ENCODE results near the gene ATP6V0D1.

Gene ATP6V0D1

DNA sequence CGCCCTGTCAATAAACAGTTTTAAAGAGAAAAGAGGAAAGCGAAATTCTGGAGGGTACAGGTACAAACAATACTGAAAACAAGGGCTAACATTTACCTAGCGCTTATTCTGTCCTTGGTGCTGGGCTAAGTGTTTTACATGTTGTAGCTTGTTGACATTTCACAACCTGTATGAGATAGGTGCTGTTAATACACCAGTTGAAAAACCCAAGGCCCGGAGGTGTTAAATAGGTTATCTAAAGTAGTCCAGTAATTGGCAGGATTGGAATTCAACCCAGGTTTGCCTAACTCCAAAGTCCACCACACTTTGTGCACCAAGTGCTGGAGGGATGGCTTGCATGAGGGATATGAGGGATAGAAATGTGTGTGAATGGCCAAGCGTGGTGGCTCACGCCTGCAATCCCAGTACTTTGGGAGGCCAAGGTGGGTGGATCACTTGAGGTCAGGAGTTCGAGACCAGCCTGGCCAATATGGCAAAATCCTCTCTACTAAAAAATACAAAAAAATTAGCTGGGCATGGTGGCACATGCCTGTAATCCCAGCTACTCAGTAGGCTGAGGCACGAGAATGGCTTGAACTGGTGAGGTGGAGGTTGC, 2.9 kb downstream of the ATP6V0D1 start:
- ChIA-PET CTCF (interaction anchor here (1.0 to 26.6 kb wide), 5 partner anchors 12 to 50 kb away, joined by 3 to 661 read pairs (median 66); no protein-coding TSS in a partner anchor), POLR2A (no interaction called here)
- TF ChIP-seq, protein P1, sequence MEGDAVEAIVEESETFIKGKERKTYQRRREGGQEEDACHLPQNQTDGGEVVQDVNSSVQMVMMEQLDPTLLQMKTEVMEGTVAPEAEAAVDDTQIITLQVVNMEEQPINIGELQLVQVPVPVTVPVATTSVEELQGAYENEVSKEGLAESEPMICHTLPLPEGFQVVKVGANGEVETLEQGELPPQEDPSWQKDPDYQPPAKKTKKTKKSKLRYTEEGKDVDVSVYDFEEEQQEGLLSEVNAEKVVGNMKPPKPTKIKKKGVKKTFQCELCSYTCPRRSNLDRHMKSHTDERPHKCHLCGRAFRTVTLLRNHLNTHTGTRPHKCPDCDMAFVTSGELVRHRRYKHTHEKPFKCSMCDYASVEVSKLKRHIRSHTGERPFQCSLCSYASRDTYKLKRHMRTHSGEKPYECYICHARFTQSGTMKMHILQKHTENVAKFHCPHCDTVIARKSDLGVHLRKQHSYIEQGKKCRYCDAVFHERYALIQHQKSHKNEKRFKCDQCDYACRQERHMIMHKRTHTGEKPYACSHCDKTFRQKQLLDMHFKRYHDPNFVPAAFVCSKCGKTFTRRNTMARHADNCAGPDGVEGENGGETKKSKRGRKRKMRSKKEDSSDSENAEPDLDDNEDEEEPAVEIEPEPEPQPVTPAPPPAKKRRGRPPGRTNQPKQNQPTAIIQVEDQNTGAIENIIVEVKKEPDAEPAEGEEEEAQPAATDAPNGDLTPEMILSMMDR (IDR thresholded peaks at IDR 0.05; ENCODE audit: insufficient read depth, low read length, missing control alignments), result no peak
- no peak for DNase-seq (ENCODE audit: low read depth, low spot score)
- H3K4me3 ChIP-seq (ENCODE audit: low read depth, low read length), result no peak overlapping the region

DNA sequence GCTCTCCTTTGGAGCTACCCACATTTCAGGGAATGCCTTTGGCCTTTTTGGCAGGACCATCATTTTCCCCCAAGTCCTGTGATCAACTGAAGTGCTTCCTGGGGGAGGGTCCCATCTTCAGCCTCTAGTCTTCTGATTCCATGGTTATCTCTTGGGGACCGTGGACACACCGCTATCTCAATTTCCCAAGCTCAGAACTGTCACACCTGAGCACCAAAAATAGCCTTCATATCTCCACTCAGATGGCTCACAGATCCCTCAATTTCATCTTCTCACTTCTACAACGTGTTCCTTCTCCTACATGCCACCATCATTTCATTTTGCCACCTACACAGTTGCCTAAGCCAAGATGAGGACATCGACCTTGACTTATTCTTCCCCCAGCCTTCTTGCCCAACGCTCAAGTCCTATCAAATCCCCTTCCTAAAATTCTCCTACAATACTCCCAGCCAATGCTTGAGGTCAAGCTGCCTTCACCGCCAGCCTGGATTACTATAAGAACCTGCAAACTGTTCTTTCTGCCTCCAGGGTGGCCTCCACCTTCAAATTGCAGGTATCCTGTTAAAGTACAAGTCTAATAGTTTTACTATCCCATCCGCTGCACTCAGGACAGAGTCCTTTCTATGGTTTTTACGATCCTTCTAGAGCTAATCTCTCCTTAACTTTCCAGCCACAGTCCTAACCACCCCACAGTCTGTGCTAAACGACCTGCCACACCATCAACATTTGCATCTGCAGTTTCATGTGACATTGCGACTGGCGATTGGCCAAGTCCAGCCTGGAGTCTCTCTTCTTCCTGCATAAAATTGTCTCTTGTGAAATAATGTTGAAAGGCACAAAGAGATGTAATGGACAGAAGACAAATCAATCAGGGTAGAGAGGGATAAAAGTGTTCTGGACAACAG, 6.2 kb downstream of the ATP6V0D1 start:
- DNase-seq (ENCODE audit: low read depth, low spot score), result no peak
- POLR2A ChIA-PET, result no interaction called here
- CTCF ChIA-PET, result interaction anchor here (1.2 to 3.3 kb wide), 8 partner anchors 9 to 318 kb away, joined by 3 to 23 read pairs (median 6); no protein-coding TSS in a partner anchor
- no peak overlapping the region for H3K4me3 ChIP-seq (ENCODE audit: low read depth, low read length)
- TF ChIP-seq, protein P1 (IDR thresholded peaks at IDR 0.05; ENCODE audit: insufficient read depth, low read length, missing control alignments), result no peak

DNA sequence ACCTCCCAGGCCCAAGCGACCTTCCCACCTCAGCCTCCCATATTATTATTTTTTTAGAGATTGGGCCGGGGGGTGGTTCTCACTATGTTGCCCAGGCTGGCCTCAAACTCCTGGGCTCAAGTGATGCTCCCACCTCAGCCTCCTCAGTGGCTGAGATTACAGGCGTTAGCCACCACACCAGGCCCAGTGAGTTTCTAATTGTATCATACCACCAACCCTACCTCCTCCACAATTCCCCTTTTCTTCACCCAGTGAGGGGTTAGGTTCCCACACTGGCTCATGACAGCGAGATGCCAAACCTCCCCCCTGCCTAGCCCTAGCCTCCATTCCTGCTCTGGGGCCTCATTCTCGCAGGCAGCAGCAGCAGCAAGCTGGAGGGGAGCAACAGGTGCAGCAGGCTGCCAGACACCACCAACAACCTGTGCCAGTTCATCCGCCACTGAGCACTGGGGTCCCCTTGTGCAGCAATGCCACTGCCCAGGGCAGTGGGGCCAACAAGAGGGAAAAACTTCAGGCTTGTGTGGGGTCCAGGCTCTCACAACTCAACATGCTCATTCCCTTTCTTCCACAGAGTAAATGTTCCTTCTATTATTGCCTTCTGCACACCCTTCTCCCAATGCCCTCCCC, 9.1 kb downstream of the ATP6V0D1 start:
- POLR2A ChIA-PET, result no interaction called here

DNA sequence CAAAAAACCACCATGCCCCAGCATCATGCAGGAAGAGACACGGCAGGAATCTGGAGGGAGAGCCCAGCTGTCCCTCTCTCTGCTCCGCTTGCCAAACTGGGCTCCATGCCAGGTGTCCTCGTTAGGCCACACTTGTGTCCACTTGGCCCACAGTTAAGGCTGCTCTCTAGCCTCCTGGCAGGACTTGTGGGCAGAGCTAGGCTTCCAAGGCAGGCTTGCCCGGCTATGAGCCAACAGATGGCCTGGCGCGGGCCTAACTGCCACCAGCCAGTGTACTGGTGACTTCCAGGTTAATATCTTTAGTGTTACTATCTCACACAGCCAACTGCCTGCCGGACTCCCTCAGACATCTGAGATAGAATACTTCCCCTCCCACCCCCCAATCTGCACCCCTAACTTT, 10.6 kb downstream of the ATP6V0D1 start:
- ChIA-PET POLR2A (no interaction called here), CTCF (interaction anchor here (1.0 to 2.8 kb wide), 5 partner anchors 8 to 44 kb away, joined by 3 to 17 read pairs (median 4); partner anchors contain the start of gene ATP6V0D1)

More for the DNA sequence above, 9.1 kb downstream of the ATP6V0D1 start:
- CTCF ChIA-PET, result interaction anchor here (0.9 to 2.8 kb wide), 5 partner anchors 9 to 211 kb away, joined by 3 to 17 read pairs (median 4); partner anchors contain the start of gene ATP6V0D1
- H3K4me3 ChIP-seq (ENCODE audit: low read depth, low read length), result no peak overlapping the region
- DNase-seq (ENCODE audit: low read depth, low spot score), result no peak
- TF ChIP-seq, protein P1 (IDR thresholded peaks at IDR 0.05; ENCODE audit: insufficient read depth, low read length, missing control alignments), result no peak

DNA sequence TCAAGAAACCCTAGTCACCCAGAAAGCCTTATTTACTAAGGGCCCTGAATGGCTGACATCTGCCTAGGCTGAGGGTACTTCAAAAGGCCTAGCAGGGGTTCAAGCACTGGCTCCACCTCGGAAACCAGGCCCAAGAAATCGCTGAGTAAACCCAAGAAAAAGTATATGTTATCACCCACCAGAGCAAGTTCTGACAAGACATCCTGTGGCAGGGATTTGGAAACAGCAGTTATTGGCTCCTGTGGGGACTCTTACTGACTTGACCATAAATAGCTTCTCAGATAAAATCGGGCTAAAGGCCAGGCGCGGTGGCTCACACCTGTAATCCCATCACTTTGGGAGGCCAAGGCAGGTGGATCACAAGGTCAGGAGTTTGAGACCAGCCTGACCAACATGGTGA, 12.2 kb downstream of the ATP6V0D1 start:
- POLR2A ChIA-PET, result no interaction called here
- CTCF ChIA-PET, result interaction anchor here (1.2 to 10.4 kb wide), 10 partner anchors 10 to 210 kb away, joined by 3 to 154 read pairs (median 23); partner anchors contain the start of gene ATP6V0D1
- TF ChIP-seq, protein P1 (IDR thresholded peaks at IDR 0.05; ENCODE audit: insufficient read depth, low read length, missing control alignments), result no peak
- DNase-seq (ENCODE audit: low read depth, low spot score), result no peak
- H3K4me3 ChIP-seq (ENCODE audit: low read depth, low read length), result no peak overlapping the region

More for the DNA sequence above, 10.6 kb downstream of the ATP6V0D1 start:
- no peak for DNase-seq (ENCODE audit: low read depth, low spot score)
- no peak overlapping the region for H3K4me3 ChIP-seq (ENCODE audit: low read depth, low read length)
- TF ChIP-seq, protein P1 (IDR thresholded peaks at IDR 0.05; ENCODE audit: insufficient read depth, low read length, missing control alignments), result no peak

All from AG04449 (cell line).